SK-N-SH treated with all-trans-retinoic acid at 6 μM for 48 hours (cell line): ENCODE results near the gene SHROOM1.

ENCODE experiments used
- ATAC-seq: fragments of 200-7000 bp; cut with Tn5 transposase; 3 replicates; pipeline ENCODE4 v1.9.1; 2020; ENCODE audit warnings: mild to moderate bottlenecking, moderate library complexity
- ARNTL ChIP-seq: fragments of 450-650 bp; formaldehyde crosslinking; IDR thresholded peaks from 2 replicates; pipeline ENCODE4 v1.5.0; 2020; ENCODE audit warnings: low read depth, mild to moderate bottlenecking, moderate library complexity, borderline replicate concordance
- BACH2 ChIP-seq: fragments of 250-450 bp; sonication (Bioruptor Pico); IDR thresholded peaks from 2 replicates; pipeline ENCODE4 v1.9.0; 2021; ENCODE audit warnings: mild to moderate bottlenecking, borderline replicate concordance
- CSDC2 ChIP-seq: fragments of 250-450 bp; sonication (Bioruptor Pico); IDR thresholded peaks from 2 replicates; pipeline ENCODE4 v1.5.0; 2020; ENCODE audit warnings: mild to moderate bottlenecking, moderate library complexity
- ESRRG ChIP-seq: fragments of 250-450 bp; sonication (Bioruptor Pico); IDR thresholded peaks from 2 replicates; pipeline ENCODE4 v1.6.1; 2021; ENCODE audit warnings: mild to moderate bottlenecking
- GLIS3 ChIP-seq: fragments of 250-450 bp; sonication (Bioruptor Pico); IDR thresholded peaks from 2 replicates; pipeline ENCODE4 v1.5.0; 2020; ENCODE audit warnings: mild to moderate bottlenecking, moderate library complexity
- ISL1 ChIP-seq: fragments of 250-450 bp; sonication (Bioruptor Pico); IDR thresholded peaks from 2 replicates; pipeline ENCODE4 v2.1.2; 2022; ENCODE audit warnings: mild to moderate bottlenecking, moderate library complexity
- PPARA ChIP-seq: fragments of 250-450 bp; sonication (Bioruptor Pico); IDR thresholded peaks from 2 replicates; pipeline ENCODE4 v1.5.0; 2020; ENCODE audit warnings: mild to moderate bottlenecking, borderline replicate concordance
- RARB ChIP-seq: fragments of 250-450 bp; sonication (Bioruptor Pico); IDR thresholded peaks from 2 replicates; pipeline ENCODE4 v1.8.0; 2021; ENCODE audit warnings: mild to moderate bottlenecking, moderate library complexity
- SNAI2 ChIP-seq: fragments of 250-450 bp; sonication (Bioruptor Pico); IDR thresholded peaks from 2 replicates; pipeline ENCODE4 v1.5.0; 2020; ENCODE audit warnings: mild to moderate bottlenecking, moderate library complexity
- TCF4 ChIP-seq: fragments of 250-450 bp; sonication (Bioruptor Pico); IDR thresholded peaks from 2 replicates; pipeline ENCODE4 v1.8.0; 2021; ENCODE audit warnings: mild to moderate bottlenecking, moderate library complexity, borderline replicate concordance
- ZFP3 ChIP-seq: fragments of 250-450 bp; sonication (Bioruptor Pico); IDR thresholded peaks from 2 replicates; pipeline ENCODE4 v1.5.0; 2020; ENCODE audit warnings: mild to moderate bottlenecking, moderate library complexity
- ZFP30 ChIP-seq: fragments of 450-650 bp; formaldehyde crosslinking; IDR thresholded peaks from 2 replicates; pipeline ENCODE4 v1.5.0; 2022; ENCODE audit warnings: mild to moderate bottlenecking, moderate library complexity
- ZNF70 ChIP-seq: fragments of 450-650 bp; formaldehyde crosslinking; IDR thresholded peaks from 2 replicates; pipeline ENCODE4 v1.5.0; 2020; ENCODE audit warnings: mild to moderate bottlenecking, moderate library complexity
- ZNF8 ChIP-seq: fragments of 450-650 bp; formaldehyde crosslinking; IDR thresholded peaks from 2 replicates; pipeline ENCODE4 v1.5.0; 2020; ENCODE audit warnings: mild to moderate bottlenecking, moderate library complexity
- TF ChIP-seq, protein P1 (sequence below): fragments of 250-450 bp; sonication (Bioruptor Pico); IDR thresholded peaks from 2 replicates; pipeline ENCODE4 v1.5.0; 2020; ENCODE audit warnings: mild to moderate bottlenecking, moderate library complexity
- TF ChIP-seq, protein P2 (sequence below): fragments of 250-450 bp; sonication (Bioruptor Pico); IDR thresholded peaks from 2 replicates; pipeline ENCODE4 v1.8.0; 2021; ENCODE audit warnings: low read depth, mild to moderate bottlenecking, moderate library complexity, borderline replicate concordance
- TF ChIP-seq, protein P3 (sequence below): fragments of 250-450 bp; sonication (Bioruptor Pico); IDR thresholded peaks from 2 replicates; pipeline ENCODE4 v1.5.1; 2020; ENCODE audit warnings: low read depth, mild to moderate bottlenecking, moderate library complexity
- TF ChIP-seq, protein P4 (sequence below): fragments of 250-450 bp; sonication (Bioruptor Pico); IDR thresholded peaks from 2 replicates; pipeline ENCODE4 v1.8.0; 2020; ENCODE audit warnings: mild to moderate bottlenecking, moderate library complexity, borderline replicate concordance

Gene SHROOM1

DNA sequence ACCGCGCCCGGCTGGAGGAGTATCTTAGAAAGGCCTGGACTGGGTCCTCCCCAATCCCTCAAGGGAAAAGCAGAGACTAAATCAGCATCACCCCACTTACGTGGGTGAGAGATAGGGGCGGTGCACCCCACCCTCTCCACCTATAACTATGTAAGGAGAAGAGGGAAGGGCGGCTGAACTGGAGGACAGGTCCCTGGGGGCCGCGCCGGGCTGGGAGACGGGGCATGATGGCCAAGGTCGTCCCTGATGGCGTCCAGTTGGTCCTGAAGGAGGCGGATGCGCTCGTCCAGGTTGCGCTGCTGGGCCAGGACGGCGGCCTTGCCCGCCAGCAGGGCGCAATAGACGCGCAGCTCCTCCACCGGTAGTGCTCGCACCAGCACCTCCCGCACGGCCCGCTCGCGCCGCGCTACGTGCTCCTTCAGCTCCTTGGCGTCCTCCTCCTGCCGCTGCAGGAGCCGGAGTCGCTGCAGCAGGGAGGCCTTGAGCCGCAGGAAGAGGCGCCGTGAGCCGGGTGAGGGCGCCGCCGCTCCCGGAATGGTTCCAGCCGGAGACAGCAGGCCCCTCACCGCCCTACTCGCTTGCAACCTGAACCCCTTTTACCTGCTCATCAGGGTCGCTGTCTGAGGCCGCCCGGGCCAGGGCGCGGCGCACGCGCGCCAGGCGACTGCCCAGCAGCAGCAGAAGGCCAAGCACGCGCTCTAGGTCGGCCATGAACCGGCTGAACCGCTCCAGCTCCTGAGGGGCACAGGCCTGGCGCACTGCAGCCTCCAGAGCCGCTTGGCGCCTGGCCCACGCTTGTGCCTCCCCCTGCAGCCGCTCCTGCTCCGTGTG, 7.6 kb downstream of the SHROOM1 start:
- TF ChIP-seq ZFP3 (CRISPR knock-in tag): no peak
- TF ChIP-seq BACH2 (CRISPR knock-in tag): no peak
- no peak for TF ChIP-seq SNAI2 (CRISPR knock-in tag)
- no peak for TF ChIP-seq GLIS3 (CRISPR knock-in tag)
- no peak for TF ChIP-seq PPARA (CRISPR knock-in tag)
- no peak for TF ChIP-seq ARNTL (CRISPR knock-in tag)
- TF ChIP-seq ZFP30 (CRISPR knock-in tag): no peak
- TF ChIP-seq RARB (CRISPR knock-in tag): no peak
- TF ChIP-seq, protein P1, sequence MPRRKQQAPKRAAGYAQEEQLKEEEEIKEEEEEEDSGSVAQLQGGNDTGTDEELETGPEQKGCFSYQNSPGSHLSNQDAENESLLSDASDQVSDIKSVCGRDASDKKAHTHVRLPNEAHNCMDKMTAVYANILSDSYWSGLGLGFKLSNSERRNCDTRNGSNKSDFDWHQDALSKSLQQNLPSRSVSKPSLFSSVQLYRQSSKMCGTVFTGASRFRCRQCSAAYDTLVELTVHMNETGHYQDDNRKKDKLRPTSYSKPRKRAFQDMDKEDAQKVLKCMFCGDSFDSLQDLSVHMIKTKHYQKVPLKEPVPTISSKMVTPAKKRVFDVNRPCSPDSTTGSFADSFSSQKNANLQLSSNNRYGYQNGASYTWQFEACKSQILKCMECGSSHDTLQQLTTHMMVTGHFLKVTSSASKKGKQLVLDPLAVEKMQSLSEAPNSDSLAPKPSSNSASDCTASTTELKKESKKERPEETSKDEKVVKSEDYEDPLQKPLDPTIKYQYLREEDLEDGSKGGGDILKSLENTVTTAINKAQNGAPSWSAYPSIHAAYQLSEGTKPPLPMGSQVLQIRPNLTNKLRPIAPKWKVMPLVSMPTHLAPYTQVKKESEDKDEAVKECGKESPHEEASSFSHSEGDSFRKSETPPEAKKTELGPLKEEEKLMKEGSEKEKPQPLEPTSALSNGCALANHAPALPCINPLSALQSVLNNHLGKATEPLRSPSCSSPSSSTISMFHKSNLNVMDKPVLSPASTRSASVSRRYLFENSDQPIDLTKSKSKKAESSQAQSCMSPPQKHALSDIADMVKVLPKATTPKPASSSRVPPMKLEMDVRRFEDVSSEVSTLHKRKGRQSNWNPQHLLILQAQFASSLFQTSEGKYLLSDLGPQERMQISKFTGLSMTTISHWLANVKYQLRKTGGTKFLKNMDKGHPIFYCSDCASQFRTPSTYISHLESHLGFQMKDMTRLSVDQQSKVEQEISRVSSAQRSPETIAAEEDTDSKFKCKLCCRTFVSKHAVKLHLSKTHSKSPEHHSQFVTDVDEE (CRISPR knock-in tag): no peak
- no peak for TF ChIP-seq TCF4 (CRISPR knock-in tag)
- no peak for TF ChIP-seq ZNF70
- no peak for ATAC-seq

DNA sequence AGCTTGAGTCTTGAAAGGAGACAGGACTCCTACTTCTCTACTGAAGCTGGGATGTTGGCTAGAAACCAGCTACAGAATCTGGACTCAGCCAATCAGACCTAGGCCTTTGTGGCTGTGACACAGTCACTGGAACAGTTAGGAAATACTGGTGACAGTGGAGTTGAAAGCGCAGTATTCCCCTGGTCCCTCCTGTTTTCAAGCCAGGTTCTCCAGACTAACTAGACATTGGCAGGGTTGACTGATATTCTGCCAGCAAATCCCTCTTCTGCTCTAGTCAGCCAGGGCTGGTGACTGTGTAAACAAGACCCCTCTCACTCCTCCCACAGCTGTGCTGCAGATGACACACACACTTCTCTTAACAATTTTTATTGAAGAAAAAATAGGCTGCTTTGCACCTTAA, 8.7 kb downstream of the SHROOM1 start:
- no peak; the same call in 2 of the 3 replicates for ATAC-seq
- TF ChIP-seq, protein P1 (CRISPR knock-in tag): no peak
- TF ChIP-seq, protein P2, sequence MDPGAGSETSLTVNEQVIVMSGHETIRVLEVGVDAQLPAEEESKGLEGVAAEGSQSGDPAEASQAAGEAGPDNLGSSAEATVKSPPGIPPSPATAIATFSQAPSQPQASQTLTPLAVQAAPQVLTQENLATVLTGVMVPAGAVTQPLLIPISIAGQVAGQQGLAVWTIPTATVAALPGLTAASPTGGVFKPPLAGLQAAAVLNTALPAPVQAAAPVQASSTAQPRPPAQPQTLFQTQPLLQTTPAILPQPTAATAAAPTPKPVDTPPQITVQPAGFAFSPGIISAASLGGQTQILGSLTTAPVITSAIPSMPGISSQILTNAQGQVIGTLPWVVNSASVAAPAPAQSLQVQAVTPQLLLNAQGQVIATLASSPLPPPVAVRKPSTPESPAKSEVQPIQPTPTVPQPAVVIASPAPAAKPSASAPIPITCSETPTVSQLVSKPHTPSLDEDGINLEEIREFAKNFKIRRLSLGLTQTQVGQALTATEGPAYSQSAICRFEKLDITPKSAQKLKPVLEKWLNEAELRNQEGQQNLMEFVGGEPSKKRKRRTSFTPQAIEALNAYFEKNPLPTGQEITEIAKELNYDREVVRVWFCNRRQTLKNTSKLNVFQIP (CRISPR knock-in tag): no peak
- TF ChIP-seq CSDC2 (CRISPR knock-in tag): no peak
- TF ChIP-seq ESRRG (CRISPR knock-in tag): no peak
- TF ChIP-seq, protein P3, sequence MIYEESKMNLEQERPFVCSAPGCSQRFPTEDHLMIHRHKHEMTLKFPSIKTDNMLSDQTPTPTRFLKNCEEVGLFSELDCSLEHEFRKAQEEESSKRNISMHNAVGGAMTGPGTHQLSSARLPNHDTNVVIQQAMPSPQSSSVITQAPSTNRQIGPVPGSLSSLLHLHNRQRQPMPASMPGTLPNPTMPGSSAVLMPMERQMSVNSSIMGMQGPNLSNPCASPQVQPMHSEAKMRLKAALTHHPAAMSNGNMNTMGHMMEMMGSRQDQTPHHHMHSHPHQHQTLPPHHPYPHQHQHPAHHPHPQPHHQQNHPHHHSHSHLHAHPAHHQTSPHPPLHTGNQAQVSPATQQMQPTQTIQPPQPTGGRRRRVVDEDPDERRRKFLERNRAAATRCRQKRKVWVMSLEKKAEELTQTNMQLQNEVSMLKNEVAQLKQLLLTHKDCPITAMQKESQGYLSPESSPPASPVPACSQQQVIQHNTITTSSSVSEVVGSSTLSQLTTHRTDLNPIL (CRISPR knock-in tag): no peak
- TF ChIP-seq, protein P4, sequence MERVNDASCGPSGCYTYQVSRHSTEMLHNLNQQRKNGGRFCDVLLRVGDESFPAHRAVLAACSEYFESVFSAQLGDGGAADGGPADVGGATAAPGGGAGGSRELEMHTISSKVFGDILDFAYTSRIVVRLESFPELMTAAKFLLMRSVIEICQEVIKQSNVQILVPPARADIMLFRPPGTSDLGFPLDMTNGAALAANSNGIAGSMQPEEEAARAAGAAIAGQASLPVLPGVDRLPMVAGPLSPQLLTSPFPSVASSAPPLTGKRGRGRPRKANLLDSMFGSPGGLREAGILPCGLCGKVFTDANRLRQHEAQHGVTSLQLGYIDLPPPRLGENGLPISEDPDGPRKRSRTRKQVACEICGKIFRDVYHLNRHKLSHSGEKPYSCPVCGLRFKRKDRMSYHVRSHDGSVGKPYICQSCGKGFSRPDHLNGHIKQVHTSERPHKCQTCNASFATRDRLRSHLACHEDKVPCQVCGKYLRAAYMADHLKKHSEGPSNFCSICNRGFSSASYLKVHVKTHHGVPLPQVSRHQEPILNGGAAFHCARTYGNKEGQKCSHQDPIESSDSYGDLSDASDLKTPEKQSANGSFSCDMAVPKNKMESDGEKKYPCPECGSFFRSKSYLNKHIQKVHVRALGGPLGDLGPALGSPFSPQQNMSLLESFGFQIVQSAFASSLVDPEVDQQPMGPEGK (CRISPR knock-in tag): no peak
- no peak for TF ChIP-seq ZFP30 (CRISPR knock-in tag)
- no peak for TF ChIP-seq ISL1 (CRISPR knock-in tag)
- no peak for TF ChIP-seq ZNF70

DNA sequence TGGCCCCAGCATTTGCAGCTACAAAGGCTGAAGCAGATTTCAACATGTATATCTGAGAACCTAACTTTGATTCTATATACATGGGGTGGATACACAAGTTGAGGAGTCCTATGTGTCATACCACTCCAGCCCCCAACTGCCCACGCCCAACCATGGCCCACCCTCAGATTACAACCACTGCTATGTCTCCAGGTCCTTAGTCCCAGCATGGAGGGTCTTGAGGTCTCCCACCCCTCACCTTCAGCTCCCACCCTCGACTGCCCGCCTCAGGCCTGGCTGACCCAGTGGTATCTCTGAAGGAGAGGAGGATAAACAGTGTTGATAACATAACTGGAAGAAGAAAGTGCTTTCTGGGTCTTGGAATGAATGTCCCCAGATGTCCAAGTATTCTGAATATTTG, 9.1 kb downstream of the SHROOM1 start:
- TF ChIP-seq ZNF8 (CRISPR knock-in tag): no peak
- TF ChIP-seq BACH2 (CRISPR knock-in tag): no peak
- TF ChIP-seq, protein P2 (CRISPR knock-in tag): no peak
- no peak for ATAC-seq
